BE2C (cell line): ENCODE data around the gene GBX2.

Experiments used
- DNase-seq: peaks from one replicate; pipeline ENCODE4 v3.0.0-alpha.2; 2020
- H3K27me3 ChIP-seq: fragments of 250-450 bp; sonication (Bioruptor Pico); 2 replicates; pipeline ENCODE4 v1.5.1; 2020; ENCODE audit warnings: mild to moderate bottlenecking
- H3K36me3 ChIP-seq: fragments of 250-450 bp; sonication (Bioruptor Pico); 2 replicates; pipeline ENCODE4 v1.5.1; 2020; ENCODE audit warnings: mild to moderate bottlenecking
- H3K4me1 ChIP-seq: fragments of 250-450 bp; sonication (Bioruptor Pico); 2 replicates; pipeline ENCODE4 v1.5.1; 2020
- H3K4me3 ChIP-seq: 2 replicates; pipeline ENCODE4 v1.5.1; 2011; ENCODE audit warnings: low read depth, low read length
- H3K9me3 ChIP-seq: fragments of 250-450 bp; sonication (Bioruptor Pico); 2 replicates; pipeline ENCODE4 v1.5.1; 2020
- CTCF ChIP-seq: IDR thresholded peaks from 2 replicates; pipeline ENCODE4 v1.5.1; 2012; ENCODE audit warnings: mild to moderate bottlenecking, low read depth, low read length

GBX2 gene

GRCh38 chr2:236159778-236160170 lies 8.4 kb downstream of the GBX2 start:
- DNase-seq: no peak
- H3K4me1 ChIP-seq: no peaks in the 10 kb centered on the region; the same call in 1 of the 2 replicates
- H3K4me3 ChIP-seq: no peak overlapping the region
- no peak for TF ChIP-seq CTCF
- no peaks in the 10 kb centered on the region for H3K36me3 ChIP-seq
- peaks cover 41% of the 10 kb centered on the region for H3K27me3 ChIP-seq
- no peaks in the 10 kb centered on the region for H3K9me3 ChIP-seq

- peaks cover 35% of the 10 kb centered on the region for H3K27me3 ChIP-seq
- no peaks in the 10 kb centered on the region for H3K36me3 ChIP-seq
- H3K4me3 ChIP-seq: no peak overlapping the region
- no peaks in the 10 kb centered on the region; the same call in 1 of the 2 replicates for H3K4me1 ChIP-seq
- DNase-seq: no peak
- no peaks in the 10 kb centered on the region for H3K9me3 ChIP-seq
- TF ChIP-seq CTCF: no peak
Measured at GRCh38 chr2:236158969-236159777, 9.0 kb downstream of the GBX2 start.

GRCh38 chr2:236157815-236158498 lies 10.2 kb downstream of the GBX2 start:
- Histone ChIP-seq H3K27me3 (peaks cover 23% of the 10 kb centered on the region), H3K4me3 (no peak overlapping the region), H3K4me1 (no peaks in the 10 kb centered on the region), H3K36me3 (no peaks in the 10 kb centered on the region), H3K9me3 (no peaks in the 10 kb centered on the region; the same call in 1 of the 2 replicates)
- no peak for TF ChIP-seq CTCF
- DNase-seq: no peak

- no peaks in the 10 kb centered on the region for H3K36me3 ChIP-seq
- DNase-seq: no peak
- no peak for TF ChIP-seq CTCF
- H3K4me1 ChIP-seq: no peaks in the 10 kb centered on the region
- no peaks in the 10 kb centered on the region; the same call in 1 of the 2 replicates for H3K9me3 ChIP-seq
- H3K4me3 ChIP-seq: no peak overlapping the region
- peaks cover 17% of the 10 kb centered on the region for H3K27me3 ChIP-seq
Measured at GRCh38 chr2:236157366-236157765, 10.8 kb downstream of the GBX2 start.

GRCh38 chr2:236156860-236157194 lies 11.4 kb downstream of the GBX2 start:
- H3K4me1 ChIP-seq: no peaks in the 10 kb centered on the region
- H3K27me3 ChIP-seq: peaks cover 14% of the 10 kb centered on the region; the same call in 1 of the 2 replicates
- no peak for TF ChIP-seq CTCF

More at GRCh38 chr2:236156860-236157194, 11.4 kb downstream of the GBX2 start:
- no peaks in the 10 kb centered on the region; the same call in 1 of the 2 replicates for H3K9me3 ChIP-seq
- DNase-seq: no peak
- no peak overlapping the region for H3K4me3 ChIP-seq
- no peaks in the 10 kb centered on the region for H3K36me3 ChIP-seq
